Endometrial microvascular endothelial cells (primary cell): ENCODE results near the gene LRIG1. TPM values are rescaled to one million over a fixed set of nuclear protein-coding genes. Genes with fewer than 3 reads are reported as not detected.

Source experiments
- in situ Hi-C: cut with HindIII; loops from 2 replicates; pipeline ENCODE4 v1.10.0; 2017; ENCODE audit warnings: low sequenced_read_pairs, low pct_unique_long_range_greater_than_20kb; ENCODE audit errors: inconsistent ontology term
- total RNA-seq: library from RNA; depleted of rRNA; stranded (reverse); fragments of >200 nt; gene quantifications from one replicate; pipeline ENCODE4 v1.2.3, GENCODE V29; 2015; ENCODE audit errors: inconsistent ontology term

LRIG1 gene
- total RNA-seq, 1 donor from 2014 or later = 8.3 TPM

DNA sequence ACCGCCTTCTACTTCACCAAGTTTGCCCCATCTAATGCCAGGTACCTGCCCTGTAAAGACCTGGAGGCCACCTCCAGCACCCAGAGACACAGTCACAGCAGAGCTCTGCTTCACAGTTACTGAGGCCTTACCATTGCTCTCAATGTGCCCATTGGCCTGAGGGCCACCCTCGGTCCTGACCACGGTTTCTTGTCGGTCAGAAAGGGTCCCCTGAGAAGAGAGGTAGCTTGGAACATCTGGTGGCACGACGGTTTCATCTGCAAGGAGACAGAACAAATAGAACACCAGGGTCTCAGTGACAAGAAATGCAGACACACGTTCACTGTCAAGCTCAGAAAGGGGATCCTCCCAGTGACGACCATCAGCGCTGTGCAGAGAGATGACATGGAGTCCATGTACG lies 118.7 kb downstream of the LRIG1 start:
- in situ Hi-C loops = no loop called here

DNA sequence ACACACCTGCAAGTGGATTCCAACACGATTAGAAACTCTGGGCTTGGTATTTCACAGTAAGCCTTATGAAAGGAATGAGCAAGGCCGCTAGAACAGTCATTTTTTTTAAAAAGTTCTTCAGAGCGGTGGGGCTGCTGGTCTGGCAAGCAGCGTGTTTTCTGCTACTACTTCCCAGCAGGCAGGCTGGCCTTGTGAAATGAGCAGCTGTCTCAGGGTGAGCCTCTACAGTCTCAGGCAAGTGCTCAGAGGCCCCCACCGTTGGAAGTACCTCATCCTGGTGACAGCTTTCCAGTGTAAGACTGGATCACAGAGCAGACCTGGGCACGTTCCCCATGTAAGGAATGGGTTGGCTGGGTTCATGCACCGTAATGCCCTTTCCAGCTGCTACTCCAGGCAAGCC lies 119.2 kb downstream of the LRIG1 start:
- in situ Hi-C loops = no loop called here

DNA sequence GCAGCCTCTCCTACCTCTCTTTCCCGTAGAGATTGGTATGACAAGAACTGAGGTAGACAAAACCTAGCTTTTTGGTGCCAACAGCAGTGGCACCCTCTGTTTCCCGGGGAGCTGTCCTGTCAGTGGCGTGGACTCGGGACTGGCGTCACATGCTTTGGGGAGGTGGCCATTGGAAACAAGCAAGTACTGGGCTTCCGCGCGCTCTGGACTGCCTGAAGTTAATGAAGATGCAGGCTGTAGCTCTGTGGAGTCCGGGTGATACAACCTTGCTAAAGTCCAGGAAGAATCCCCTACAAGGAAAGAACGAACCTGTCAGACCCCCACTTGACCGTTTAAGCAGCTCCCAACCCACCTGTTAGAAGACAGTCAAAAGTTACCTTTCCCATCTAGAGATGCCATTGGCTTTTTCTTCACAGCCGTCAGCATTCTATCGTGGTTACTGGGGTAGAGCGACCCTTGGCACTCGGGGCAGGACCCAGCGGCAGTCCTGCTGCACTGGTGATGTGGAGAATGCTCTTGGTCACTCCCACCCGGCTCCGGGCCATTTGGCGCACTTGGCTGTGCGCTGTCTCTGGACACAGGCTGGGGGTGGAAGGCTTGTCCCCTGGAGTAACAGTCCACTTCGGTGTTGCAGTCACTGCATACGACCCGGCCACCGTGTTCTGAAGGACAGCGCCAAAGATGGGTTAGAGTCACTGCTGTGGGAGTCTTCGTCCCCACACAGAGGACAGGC lies 120.5 kb downstream of the LRIG1 start:
- in situ Hi-C loops = no loop called here

- in situ Hi-C loops = no loop called here
Measured at GRCh38 chr3:66379565-66379964, 121.3 kb downstream of the LRIG1 start.

DNA sequence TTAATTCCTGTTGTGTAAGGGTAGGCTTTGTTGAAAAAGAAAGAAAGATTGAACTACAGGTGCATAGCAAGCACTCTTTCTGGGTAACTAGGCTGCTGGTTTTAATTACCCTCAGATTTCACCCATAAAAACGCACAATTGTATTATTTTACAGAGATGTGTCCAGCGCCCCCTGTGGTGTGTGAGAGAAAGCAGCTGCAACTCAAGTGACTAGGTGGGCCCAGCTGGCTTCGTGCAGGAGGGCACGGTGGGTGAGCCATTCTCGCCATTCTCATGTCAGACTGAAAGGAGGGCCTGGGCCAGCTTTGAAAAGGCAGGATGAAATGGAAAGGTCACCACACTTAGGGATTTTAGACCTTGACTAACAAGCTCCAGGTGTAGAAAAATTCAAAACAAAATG lies 122.6 kb downstream of the LRIG1 start:
- in situ Hi-C loops = no loop called here

DNA sequence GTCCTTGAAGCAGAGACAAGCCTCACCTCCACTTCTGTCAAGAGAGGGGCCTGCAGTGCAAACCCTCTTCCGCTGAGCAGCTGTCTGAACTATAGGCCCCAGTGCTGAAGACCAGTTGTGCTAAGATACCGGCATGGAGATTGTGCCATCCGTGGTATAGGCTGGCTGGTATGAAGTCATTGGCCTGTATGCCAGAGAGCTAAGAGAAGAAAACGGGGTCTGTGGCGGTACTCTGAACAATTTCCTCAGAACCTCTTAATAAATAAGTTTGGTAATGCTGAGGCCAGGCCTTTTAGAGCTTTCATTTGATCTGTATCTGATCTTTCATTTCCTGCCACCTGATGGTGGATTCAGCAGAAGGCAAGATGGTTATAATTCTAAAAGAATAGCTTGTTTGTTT lies 123.0 kb downstream of the LRIG1 start:
- in situ Hi-C loops = no loop called here

DNA sequence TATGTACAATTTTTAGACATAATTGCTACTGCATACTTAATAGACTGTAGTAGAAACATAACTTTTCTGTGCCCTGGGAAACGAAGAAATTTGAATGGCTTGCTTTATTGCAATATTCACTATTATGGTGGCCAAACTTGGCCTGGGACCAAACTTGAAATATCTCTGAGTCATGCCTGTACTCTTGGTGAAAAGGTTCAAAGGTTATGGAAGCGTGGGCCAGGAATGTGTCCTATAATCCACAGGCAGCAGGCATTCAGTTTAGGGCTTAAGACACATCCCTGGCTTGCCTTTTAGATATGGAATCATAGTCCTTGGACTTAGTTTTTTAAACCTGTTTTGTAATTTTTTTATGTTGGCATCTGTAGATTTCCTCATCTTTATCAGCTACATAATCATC lies 124.3 kb downstream of the LRIG1 start:
- in situ Hi-C loops = no loop called here

- in situ Hi-C loops = no loop called here
Measured at GRCh38 chr3:66372681-66373350, 128.0 kb downstream of the LRIG1 start.

DNA sequence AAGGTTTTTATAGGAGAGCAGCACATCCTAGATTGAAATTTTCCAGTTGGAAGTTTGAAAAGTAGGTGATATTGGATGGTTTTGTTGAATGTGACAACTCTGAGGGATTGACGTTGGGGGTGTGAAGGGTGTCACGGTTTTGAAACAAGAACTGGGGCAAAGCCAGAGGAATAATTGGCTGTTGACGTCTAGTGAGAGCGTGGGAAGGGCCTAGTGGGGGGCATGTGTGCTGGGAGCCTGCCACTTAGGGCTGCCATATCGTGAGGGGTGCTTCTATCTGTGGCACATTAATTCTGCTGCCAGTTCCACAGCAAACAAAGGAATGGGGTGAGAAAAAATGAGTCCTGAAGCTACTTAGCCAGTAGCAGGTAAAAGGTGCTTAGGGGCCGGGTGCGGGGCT lies 129.4 kb downstream of the LRIG1 start:
- in situ Hi-C loops = no loop called here

GRCh38 chr3:66370179-66370578 lies 130.6 kb downstream of the LRIG1 start:
- in situ Hi-C loops = no loop called here

GRCh38 chr3:66367979-66368378 lies 132.8 kb downstream of the LRIG1 start:
- in situ Hi-C loops = no loop called here

DNA sequence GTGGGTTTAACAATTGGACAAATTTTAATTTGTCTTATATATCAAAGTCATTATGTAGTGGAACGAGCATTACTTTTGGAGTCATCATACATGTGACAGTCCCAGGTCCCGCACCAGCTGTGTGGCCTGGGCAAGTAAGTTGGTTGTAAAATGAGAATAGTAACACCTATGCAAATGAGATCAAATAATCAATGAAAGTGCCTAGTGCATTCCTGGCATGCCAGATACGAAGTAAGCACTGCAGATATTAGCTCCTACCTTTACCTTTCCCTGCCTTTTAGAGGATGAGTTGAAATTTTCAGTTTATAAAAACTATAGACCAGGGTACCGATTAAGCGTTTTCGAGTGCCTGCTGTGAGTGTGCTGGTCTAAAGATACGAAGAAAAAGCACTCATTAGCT lies 134.1 kb downstream of the LRIG1 start:
- in situ Hi-C loops = no loop called here

GRCh38 chr3:66365080-66365479 lies 135.7 kb downstream of the LRIG1 start:
- in situ Hi-C loops = no loop called here

GRCh38 chr3:66363148-66363547 lies 137.7 kb downstream of the LRIG1 start:
- in situ Hi-C loops = no loop called here

DNA sequence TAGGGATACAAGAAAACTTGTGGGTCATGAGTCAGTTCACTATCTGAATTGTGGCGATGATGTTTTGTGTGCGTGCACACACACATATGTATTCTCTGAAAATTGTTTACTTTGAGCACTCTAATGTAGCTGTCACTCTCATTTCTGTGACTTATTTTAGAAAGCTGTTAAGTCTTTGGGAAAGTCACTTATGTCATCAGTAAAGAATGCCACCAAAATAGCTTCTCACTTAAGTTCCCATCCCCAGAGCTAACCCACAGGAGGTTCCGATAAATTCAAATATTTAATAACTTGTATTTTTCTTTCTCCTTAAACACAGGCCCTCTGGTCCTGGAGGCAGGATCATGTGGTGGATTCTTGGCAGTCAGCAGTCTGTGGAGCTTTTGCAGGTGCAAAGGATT lies 138.3 kb downstream of the LRIG1 start:
- in situ Hi-C loops = no loop called here

GRCh38 chr3:66361356-66361755 lies 139.5 kb downstream of the LRIG1 start:
- in situ Hi-C loops = no loop called here

GRCh38 chr3:66355997-66356396 lies 144.8 kb downstream of the LRIG1 start:
- in situ Hi-C loops = no loop called here

- in situ Hi-C loops = no loop called here
Measured at GRCh38 chr3:66355394-66355793, 145.4 kb downstream of the LRIG1 start.

DNA sequence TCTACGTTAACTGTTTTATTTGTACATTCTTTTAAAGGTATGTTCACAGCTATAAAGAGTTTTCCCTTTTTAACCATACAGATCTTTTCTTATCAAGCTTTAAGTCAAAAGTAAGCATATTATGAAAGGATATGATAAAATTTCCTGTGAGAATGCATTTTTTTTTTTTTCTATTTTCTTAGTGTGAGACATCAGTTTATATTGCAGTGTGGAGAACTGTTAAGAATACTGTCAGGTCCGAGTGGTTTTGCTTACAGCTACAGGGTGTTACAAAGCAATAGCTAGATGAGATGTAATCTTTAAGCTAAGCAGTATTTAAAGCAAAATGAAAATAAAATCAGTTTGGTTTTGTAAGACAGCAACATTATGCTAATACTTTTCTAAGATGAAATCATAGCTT lies 146.8 kb downstream of the LRIG1 start:
- in situ Hi-C loops = no loop called here

DNA sequence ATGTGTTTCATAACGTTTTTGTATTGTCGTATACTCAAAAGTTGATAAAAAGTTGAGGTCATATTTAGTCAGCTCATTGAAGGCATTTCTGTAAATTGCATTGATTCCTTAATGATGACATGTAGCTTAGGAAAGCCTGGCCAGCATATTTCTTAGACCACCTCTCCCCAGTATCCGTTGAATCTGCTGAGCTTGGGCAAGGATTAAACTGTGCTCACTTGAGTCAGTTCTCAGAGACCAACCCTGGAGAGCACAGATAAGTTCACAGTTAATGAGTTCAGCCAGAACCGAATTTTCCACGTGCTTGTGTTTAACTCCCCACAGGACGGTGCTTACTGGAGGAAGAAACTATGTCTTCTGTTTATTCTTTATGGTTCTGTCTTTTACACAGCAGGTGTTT lies 147.3 kb downstream of the LRIG1 start:
- in situ Hi-C loops = no loop called here

- in situ Hi-C loops = no loop called here
Measured at GRCh38 chr3:66353039-66353438, 147.8 kb downstream of the LRIG1 start.
